ENCODE results near the gene FBLN1. TPM values are rescaled to one million over a fixed set of nuclear protein-coding genes. Genes with fewer than 3 reads are reported as not detected.
"Not testable (repeated sequence)": the region's sequence is repeated elsewhere in the genome, so short reads cannot be mapped to it uniquely, and the experiment has no call there.

FBLN1 gene
- total RNA-seq, 1 experiment from 2014 or later: 21.0 TPM

DNA sequence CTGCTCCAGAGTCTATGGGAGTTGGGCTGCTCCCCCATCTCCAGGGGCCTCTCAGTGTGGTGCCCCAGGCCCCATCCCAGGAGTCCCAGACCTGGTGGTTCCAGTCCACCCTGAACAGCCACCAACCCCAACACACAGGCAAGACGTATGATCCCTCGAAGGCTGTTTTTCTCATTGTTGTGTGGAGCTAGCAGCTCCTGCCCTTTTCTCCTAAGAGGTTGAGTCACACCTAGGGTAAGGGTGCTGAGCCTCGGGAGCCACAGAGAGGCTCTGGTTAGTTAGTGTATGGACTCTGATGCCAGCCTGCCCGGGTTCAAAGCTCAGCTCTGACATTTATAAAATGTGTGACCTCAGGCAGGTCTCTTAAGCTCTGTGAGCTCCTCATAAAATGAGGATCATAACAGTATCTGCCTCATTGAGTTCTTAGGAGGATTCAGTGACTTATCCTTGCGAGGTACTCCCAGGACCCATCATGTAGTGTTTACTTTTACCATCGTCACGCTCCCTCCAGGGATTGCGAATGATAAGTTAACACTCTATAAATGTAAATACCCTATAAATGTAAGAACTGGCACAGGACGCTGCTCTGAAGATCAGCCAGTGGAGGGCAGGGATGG lies 47.2 kb downstream of the FBLN1 start:
- Histone ChIP-seq H3K9me3 (replicated peaks) (no peaks in the 10 kb centered on the region), H3K27me3 (no peaks in the 10 kb centered on the region), H3K27ac (no peak overlapping the region), H3K36me3 (no peaks in the 10 kb centered on the region), H3K4me3 (no peak overlapping the region), H3K4me1 (peaks cover 17% of the 10 kb centered on the region)
- no peak for DNase-seq

GRCh38 chr22:45550416-45550815 lies 47.7 kb downstream of the FBLN1 start:
- no peak overlapping the region for H3K27ac ChIP-seq
- no peak overlapping the region for H3K4me3 ChIP-seq
- no peaks in the 10 kb centered on the region for H3K36me3 ChIP-seq
- no peaks in the 10 kb centered on the region for H3K9me3 ChIP-seq (replicated peaks)
- H3K4me1 ChIP-seq: peaks cover 17% of the 10 kb centered on the region
- no peaks in the 10 kb centered on the region for H3K27me3 ChIP-seq
- DNase-seq: no peak

- no peak overlapping the region for H3K4me3 ChIP-seq
- no peak overlapping the region for H3K27ac ChIP-seq
- H3K9me3 ChIP-seq (replicated peaks): no peaks in the 10 kb centered on the region
- DNase-seq: no peak
- no peaks in the 10 kb centered on the region for H3K36me3 ChIP-seq
- peaks cover 17% of the 10 kb centered on the region for H3K4me1 ChIP-seq
- no peaks in the 10 kb centered on the region for H3K27me3 ChIP-seq
These were observed 48.2 kb downstream of the FBLN1 start for GRCh38 chr22:45550891-45551290.

DNA sequence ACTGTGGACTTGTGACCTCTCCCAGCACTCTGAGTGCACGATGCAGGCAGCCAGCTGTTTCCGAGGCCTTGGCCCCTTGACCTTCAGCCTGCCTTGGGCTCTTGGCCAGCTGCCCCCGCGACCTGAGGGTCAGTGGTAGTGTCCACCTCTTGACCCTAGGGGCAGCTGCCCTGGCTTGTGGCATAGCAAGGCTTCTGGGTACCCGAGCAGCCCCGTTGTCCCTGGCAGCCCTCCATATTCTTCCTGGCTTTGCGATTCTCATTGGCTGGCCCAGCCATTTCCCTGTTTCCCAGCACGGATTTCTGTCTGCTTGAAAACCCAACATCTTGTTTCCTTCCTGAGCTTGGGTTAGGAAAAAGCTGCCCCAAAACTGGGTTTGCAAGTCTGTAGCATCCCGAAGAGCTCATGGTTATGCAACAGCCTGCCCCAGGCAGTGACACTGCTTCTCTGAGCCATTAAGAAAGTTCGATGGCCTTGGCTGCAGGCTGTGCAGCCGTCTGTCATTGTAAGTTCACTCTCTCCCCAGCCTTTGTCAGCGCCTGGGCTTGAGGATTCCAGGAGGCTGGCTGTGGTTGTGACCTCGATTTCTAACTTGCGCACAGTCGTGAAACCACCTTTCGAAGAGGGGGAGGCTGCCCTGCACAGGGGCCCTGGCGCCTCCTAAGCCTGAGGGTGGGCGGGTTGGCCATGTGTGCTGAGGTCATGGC lies 48.8 kb downstream of the FBLN1 start:
- H3K27me3 ChIP-seq: no peaks in the 10 kb centered on the region
- H3K4me1 ChIP-seq: peaks cover 17% of the 10 kb centered on the region
- no peak overlapping the region for H3K27ac ChIP-seq
- no peaks in the 10 kb centered on the region for H3K36me3 ChIP-seq
- DNase-seq: no peak
- no peaks in the 10 kb centered on the region for H3K9me3 ChIP-seq (replicated peaks)
- H3K4me3 ChIP-seq: no peak overlapping the region

DNA sequence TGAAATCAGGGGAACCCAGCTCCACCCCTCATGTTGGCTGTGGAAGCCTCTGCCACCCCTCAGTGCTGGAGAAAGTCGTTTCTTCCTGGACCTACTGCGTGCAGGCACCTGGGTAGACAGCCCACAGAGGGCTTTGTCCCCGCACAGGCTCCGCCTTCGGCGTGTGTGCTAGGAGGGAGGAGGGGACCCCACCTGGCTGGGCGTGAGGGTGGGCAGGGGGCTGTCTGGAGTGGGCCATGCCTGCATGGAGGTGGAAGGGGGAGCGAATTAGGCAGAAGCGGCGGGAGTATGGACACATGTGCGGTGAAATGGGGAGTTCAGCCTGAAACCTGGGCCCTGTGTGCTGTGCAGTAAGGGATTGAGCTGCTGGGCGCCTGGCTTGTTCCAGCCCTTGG lies 49.3 kb downstream of the FBLN1 start:
- no peaks in the 10 kb centered on the region for H3K9me3 ChIP-seq (replicated peaks)
- H3K27me3 ChIP-seq: no peaks in the 10 kb centered on the region
- DNase-seq: peak in 1 of 2 experiments; percentile 11
- peaks cover 17% of the 10 kb centered on the region for H3K4me1 ChIP-seq
- no peak overlapping the region; the same call in 1 of the 2 replicates for H3K27ac ChIP-seq
- H3K36me3 ChIP-seq: no peaks in the 10 kb centered on the region
- H3K4me3 ChIP-seq: no peak overlapping the region; the same call in 1 of the 2 replicates

GRCh38 chr22:45552580-45553350 lies 50.1 kb downstream of the FBLN1 start:
- Histone ChIP-seq H3K36me3 (no peaks in the 10 kb centered on the region), H3K4me1 (peaks cover 17% of the 10 kb centered on the region), H3K27ac (peak overlapping the region; percentile 8; the same call in 1 of the 2 replicates), H3K4me3 (no peak overlapping the region; the same call in 1 of the 2 replicates), H3K9me3 (replicated peaks) (no peaks in the 10 kb centered on the region), H3K27me3 (no peaks in the 10 kb centered on the region)
- peak; percentile 84 for DNase-seq

DNA sequence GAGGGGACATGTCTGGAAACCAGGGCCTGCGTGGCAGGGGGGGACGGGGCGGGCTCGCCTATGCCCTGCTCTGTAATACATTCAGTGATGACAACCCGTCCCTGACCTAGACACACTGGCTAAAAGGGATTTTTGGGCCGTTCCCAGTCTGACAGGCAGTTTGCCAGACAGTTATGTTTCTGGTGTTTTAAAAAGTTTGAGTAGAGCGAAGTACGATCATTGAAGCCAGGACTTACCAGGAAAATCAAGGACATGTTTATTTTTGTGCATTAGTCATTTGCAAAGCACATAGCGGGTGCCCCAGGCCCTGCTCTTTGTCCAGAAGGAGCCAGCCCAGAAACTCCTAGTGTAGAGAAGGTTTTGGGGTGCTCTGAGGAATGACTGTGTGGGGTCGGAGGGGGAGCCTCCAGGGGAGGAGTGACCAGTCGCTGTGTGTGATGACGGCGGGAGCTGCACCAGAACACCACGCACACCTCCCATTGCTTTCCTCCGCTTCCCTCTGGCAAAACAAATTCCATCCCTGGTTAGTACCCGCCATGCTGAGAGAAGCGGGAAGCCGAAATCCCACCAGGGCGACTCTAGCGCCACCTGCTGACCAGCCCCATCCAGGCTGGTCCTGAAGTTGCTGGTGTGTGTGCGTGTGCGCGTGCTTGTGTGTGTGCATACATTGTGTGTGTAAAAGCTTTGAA lies 50.8 kb downstream of the FBLN1 start:
- peak overlapping the region; percentile 8; the same call in 1 of the 2 replicates for H3K27ac ChIP-seq
- peaks cover 17% of the 10 kb centered on the region for H3K4me1 ChIP-seq
- H3K36me3 ChIP-seq: no peaks in the 10 kb centered on the region
- no peak overlapping the region for H3K4me3 ChIP-seq
- no peaks in the 10 kb centered on the region for H3K27me3 ChIP-seq
- no peaks in the 10 kb centered on the region for H3K9me3 ChIP-seq (replicated peaks)
- peak; percentile 69 to 85 for DNase-seq

- no peak overlapping the region for H3K27ac ChIP-seq
- peaks cover 17% of the 10 kb centered on the region for H3K4me1 ChIP-seq
- no peaks in the 10 kb centered on the region for H3K36me3 ChIP-seq
- H3K27me3 ChIP-seq: no peaks in the 10 kb centered on the region
- DNase-seq: peak in 1 of 2 experiments; percentile 23
- no peaks in the 10 kb centered on the region for H3K9me3 ChIP-seq (replicated peaks)
- H3K4me3 ChIP-seq: no peak overlapping the region
These were observed 51.3 kb downstream of the FBLN1 start for GRCh38 chr22:45554040-45554406.

DNA sequence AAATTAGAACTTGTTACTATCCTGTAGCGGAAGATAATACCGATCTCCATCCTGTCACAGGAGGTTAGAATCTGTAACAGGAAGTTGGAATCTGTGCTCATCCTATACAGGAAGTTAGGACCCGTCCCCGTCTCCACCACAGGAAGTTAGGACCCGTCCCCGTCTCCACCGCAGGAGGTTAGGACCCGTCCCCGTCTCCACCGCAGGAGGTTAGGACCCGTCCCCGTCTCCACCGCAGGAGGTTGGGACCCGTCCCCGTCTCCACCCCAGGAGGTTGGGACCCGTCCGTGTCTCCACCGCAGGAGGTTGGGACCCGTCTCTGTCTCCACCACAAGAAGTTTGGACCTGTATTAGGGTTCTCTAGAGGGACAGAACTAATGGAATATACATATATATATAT lies 52.2 kb downstream of the FBLN1 start:
- Histone ChIP-seq H3K27ac (no peak overlapping the region), H3K4me1 (peaks cover 17% of the 10 kb centered on the region), H3K4me3 (no peak overlapping the region), H3K9me3 (replicated peaks) (no peaks in the 10 kb centered on the region), H3K36me3 (no peaks in the 10 kb centered on the region), H3K27me3 (no peaks in the 10 kb centered on the region)
- no peak for DNase-seq

GRCh38 chr22:45557926-45558325 lies 55.2 kb downstream of the FBLN1 start:
- H3K4me3 ChIP-seq; H3K27me3 ChIP-seq; DNase-seq; H3K36me3 ChIP-seq; H3K4me1 ChIP-seq; H3K27ac ChIP-seq; H3K9me3 ChIP-seq (replicated peaks): not testable (repeated sequence)

- not testable (repeated sequence) for H3K9me3 ChIP-seq (replicated peaks); H3K4me3 ChIP-seq; DNase-seq; H3K27ac ChIP-seq; H3K4me1 ChIP-seq; H3K27me3 ChIP-seq; H3K36me3 ChIP-seq
These were observed 57.4 kb downstream of the FBLN1 start for GRCh38 chr22:45560092-45560491.

DNA sequence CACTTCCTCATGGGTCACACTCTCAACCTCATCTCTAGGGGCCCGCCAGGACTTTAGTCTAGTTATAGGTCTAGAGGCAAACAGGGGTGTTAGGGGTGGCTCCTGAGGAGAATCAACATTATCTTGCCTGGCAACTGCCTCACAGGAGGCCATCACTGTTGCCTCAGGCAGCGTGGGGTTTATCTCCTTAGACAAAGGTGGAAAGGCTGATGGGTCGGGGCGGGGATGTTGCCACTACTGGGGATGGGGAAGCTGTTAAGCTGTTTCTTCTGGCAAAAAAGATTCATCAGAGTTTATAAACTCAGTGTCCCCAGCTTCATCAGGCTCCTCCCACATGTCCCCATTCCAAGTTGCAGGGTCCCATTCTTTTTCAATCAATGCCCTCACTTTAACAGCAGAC lies 58.1 kb downstream of the FBLN1 start:
- not testable (repeated sequence) for H3K27me3 ChIP-seq; H3K36me3 ChIP-seq; H3K27ac ChIP-seq; H3K4me1 ChIP-seq; DNase-seq; H3K4me3 ChIP-seq; H3K9me3 ChIP-seq (replicated peaks)

GRCh38 chr22:45562102-45562501 lies 59.4 kb downstream of the FBLN1 start:
- no peak for DNase-seq
- H3K36me3 ChIP-seq: no peaks in the 10 kb centered on the region
- H3K4me3 ChIP-seq: no peak overlapping the region
- H3K27me3 ChIP-seq: no peaks in the 10 kb centered on the region
- no peak overlapping the region for H3K27ac ChIP-seq
- H3K9me3 ChIP-seq (replicated peaks): 0 out of 2 replicates have a peak, but pooled peaks cover 3% of the 10 kb centered on the region
- no peaks in the 10 kb centered on the region for H3K4me1 ChIP-seq

DNA sequence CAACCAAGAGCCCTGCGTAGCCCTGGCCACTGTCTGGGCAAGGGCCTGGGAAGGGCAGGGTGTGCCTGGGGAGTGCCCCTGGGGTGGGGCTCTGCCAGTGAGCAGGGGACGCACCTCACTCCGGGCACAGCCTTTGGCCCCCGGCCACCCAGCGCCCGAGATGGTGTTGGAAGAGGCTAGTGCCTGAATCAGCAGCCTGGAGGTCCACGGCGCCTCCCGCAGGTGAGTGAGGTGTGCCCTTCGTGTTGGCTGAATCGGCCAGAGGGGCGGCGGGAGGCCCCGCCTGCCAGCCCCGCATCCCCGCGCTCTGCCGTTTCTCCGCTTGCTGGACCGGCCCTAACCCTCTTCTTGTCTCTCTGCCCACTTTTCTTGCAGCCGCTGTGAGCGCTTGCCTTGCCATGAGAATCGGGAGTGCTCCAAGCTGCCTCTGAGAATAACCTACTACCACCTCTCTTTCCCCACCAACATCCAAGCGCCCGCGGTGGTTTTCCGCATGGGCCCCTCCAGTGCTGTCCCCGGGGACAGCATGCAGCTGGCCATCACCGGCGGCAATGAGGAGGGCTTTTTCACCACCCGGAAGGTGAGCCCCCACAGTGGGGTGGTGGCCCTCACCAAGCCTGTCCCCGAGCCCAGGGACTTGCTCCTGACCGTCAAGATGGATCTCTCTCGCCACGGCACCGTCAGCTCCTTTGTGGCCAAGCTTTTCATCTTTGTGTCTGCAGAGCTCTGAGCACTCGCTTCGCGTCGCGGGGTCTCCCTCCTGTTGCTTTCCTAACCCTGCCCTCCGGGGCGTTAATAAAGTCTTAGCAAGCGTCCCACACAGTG lies 60.1 kb downstream of the FBLN1 start:
- DNase-seq: no peak
- Histone ChIP-seq H3K27ac (no peak overlapping the region), H3K4me1 (no peaks in the 10 kb centered on the region), H3K36me3 (no peaks in the 10 kb centered on the region), H3K27me3 (no peaks in the 10 kb centered on the region), H3K4me3 (no peak overlapping the region), H3K9me3 (replicated peaks) (0 out of 2 replicates have a peak, but pooled peaks cover 3% of the 10 kb centered on the region)
